Ascending aorta (tissue), 2 donors: ENCODE measurements around the gene RANBP3. TPM values are rescaled to one million over a fixed set of nuclear protein-coding genes. Genes with fewer than 3 reads are reported as not detected.
"Not testable (repeated sequence)": the region's sequence is repeated elsewhere in the genome, so short reads cannot be mapped to it uniquely, and the experiment has no call there.

ENCODE experiments used
- DNase-seq, 2 donors: peaks; one replicate each; pipeline ENCODE4 v3.0.0-alpha.2; 2019; ENCODE audit warnings: low spot score in 2 of 2
- H3K27ac ChIP-seq, 2 donors: fragments of 200-600 bp; sonication (generic); one replicate each; pipeline ENCODE4 v1.5.1; 2016 to 2017; ENCODE audit warnings: mild to moderate bottlenecking in 1 of 2
- H3K27me3 ChIP-seq: fragments of 200-600 bp; sonication (generic); one replicate; pipeline ENCODE4 v1.5.1; 2017
- H3K36me3 ChIP-seq, 2 donors: fragments of 200-600 bp; sonication (generic); one replicate each; pipeline ENCODE4 v1.5.1; 2016
- H3K4me1 ChIP-seq, 2 donors: fragments of 200-600 bp; sonication (generic); one replicate each; pipeline ENCODE4 v1.5.1; 2016 to 2017; ENCODE audit warnings: mild to moderate bottlenecking in 1 of 2
- H3K4me3 ChIP-seq, 2 donors: fragments of 200-600 bp; sonication (generic); one replicate each; pipeline ENCODE4 v1.5.1; 2016 to 2017; ENCODE audit warnings: mild to moderate bottlenecking in 1 of 2
- H3K9me3 ChIP-seq, 2 donors: fragments of 200-600 bp; sonication (generic); one replicate each; pipeline ENCODE4 v1.5.1; 2016
- intact Hi-C: fragments of 100-400 bp; cut with DNase I; formaldehyde crosslinking; loops from one replicate; pipeline ENCODE4 v1.15.1; 2023
- total RNA-seq: library from RNA; depleted of rRNA; stranded (reverse); fragments of >200 nt; gene quantifications from one replicate; pipeline ENCODE4 v1.1.0, GENCODE V29; 2016
- TF ChIP-seq, protein P1 (sequence below), 3 experiments: fragments of 200-600 bp in 2 of 3; fragments of 450-650 bp in 1 of 3; sonication (generic) in 2 of 3; IDR thresholded peaks; one replicate each; pipeline ENCODE4 v1.5.1; 2016 to 2019; ENCODE audit warnings: antibody characterized with exemption in 3 of 3, mild to moderate bottlenecking in 1 of 3, moderate library complexity in 1 of 3

The RANBP3 gene
- total RNA-seq, 1 donor from 2014 or later = 48.0 TPM

- Histone ChIP-seq H3K4me3 (no peak overlapping the region), H3K4me1 (peaks cover 0 to 29% of the 10 kb centered on the region in 2 donors), H3K27ac (no peak overlapping the region), H3K27me3 (no peaks in the 10 kb centered on the region), H3K9me3 (no peaks in the 10 kb centered on the region), H3K36me3 (no peaks in the 10 kb centered on the region)
- intact Hi-C loops = no loop called here
- TF ChIP-seq, protein P1, sequence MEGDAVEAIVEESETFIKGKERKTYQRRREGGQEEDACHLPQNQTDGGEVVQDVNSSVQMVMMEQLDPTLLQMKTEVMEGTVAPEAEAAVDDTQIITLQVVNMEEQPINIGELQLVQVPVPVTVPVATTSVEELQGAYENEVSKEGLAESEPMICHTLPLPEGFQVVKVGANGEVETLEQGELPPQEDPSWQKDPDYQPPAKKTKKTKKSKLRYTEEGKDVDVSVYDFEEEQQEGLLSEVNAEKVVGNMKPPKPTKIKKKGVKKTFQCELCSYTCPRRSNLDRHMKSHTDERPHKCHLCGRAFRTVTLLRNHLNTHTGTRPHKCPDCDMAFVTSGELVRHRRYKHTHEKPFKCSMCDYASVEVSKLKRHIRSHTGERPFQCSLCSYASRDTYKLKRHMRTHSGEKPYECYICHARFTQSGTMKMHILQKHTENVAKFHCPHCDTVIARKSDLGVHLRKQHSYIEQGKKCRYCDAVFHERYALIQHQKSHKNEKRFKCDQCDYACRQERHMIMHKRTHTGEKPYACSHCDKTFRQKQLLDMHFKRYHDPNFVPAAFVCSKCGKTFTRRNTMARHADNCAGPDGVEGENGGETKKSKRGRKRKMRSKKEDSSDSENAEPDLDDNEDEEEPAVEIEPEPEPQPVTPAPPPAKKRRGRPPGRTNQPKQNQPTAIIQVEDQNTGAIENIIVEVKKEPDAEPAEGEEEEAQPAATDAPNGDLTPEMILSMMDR (IDR thresholded peaks at IDR 0.05) = no peak
- DNase-seq = no peak
These were observed 11.7 kb downstream of the RANBP3 start for GRCh38 chr19:5966215-5966614.

GRCh38 chr19:5964816-5965565, 12.9 kb downstream of the RANBP3 start:
- intact Hi-C loops = no loop called here
- Histone ChIP-seq H3K9me3 (no peaks in the 10 kb centered on the region), H3K27ac (no peak overlapping the region), H3K4me1 (peaks cover 5 to 40% of the 10 kb centered on the region in 2 donors), H3K4me3 (no peak overlapping the region), H3K36me3 (no peaks in the 10 kb centered on the region), H3K27me3 (no peaks in the 10 kb centered on the region)
- no peak for DNase-seq
- TF ChIP-seq, protein P1 (IDR thresholded peaks at IDR 0.05) = no peak

DNA sequence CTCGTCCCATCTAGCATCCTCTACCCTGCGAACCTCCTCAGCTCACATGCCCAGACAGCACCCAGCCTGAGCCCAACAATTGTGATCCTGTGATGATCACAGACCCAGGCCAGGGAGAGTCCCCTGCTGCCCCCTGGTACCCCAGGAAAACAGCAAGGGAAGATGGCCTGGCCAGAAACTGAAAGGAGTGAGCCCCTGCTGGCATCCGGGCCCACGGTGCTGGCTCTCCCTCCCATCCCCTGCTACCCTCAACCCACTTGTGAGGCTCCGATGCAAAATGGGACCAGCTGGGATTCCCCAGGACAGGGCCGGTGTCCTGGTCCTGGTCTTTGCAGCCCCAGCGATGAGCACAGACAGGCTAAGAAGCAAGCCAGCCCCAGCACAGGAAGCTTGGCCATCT, 14.1 kb downstream of the RANBP3 start:
- H3K27ac ChIP-seq = no peak overlapping the region
- H3K27me3 ChIP-seq = no peaks in the 10 kb centered on the region
- no peaks in the 10 kb centered on the region for H3K9me3 ChIP-seq
- TF ChIP-seq, protein P1 (IDR thresholded peaks at IDR 0.05) = no peak
- DNase-seq = no peak
- H3K4me3 ChIP-seq = no peak overlapping the region
- peaks cover 5 to 47% of the 10 kb centered on the region in 2 donors for H3K4me1 ChIP-seq
- no peaks in the 10 kb centered on the region for H3K36me3 ChIP-seq
- intact Hi-C loops = no loop called here

- intact Hi-C loops, DNase-seq, H3K4me3 ChIP-seq, H3K9me3 ChIP-seq, H3K27ac ChIP-seq, H3K27me3 ChIP-seq, H3K36me3 ChIP-seq: not testable (repeated sequence)
- H3K4me1 ChIP-seq = peaks cover 5 to 47% of the 10 kb centered on the region in 2 donors
These were observed 14.7 kb downstream of the RANBP3 start for GRCh38 chr19:5963259-5963658.

- Histone ChIP-seq H3K27me3 (no peaks in the 10 kb centered on the region), H3K36me3 (no peaks in the 10 kb centered on the region), H3K4me1 (peaks cover 5 to 43% of the 10 kb centered on the region in 2 donors), H3K4me3 (no peak overlapping the region), H3K27ac (peak overlapping the region in 1 of 2 donors; percentile 11), H3K9me3 (no peaks in the 10 kb centered on the region)
- intact Hi-C loops = no loop called here
- no peak for DNase-seq
- TF ChIP-seq, protein P1 (IDR thresholded peaks at IDR 0.05) = no peak
These were observed 15.7 kb downstream of the RANBP3 start for GRCh38 chr19:5961969-5962945.

DNA sequence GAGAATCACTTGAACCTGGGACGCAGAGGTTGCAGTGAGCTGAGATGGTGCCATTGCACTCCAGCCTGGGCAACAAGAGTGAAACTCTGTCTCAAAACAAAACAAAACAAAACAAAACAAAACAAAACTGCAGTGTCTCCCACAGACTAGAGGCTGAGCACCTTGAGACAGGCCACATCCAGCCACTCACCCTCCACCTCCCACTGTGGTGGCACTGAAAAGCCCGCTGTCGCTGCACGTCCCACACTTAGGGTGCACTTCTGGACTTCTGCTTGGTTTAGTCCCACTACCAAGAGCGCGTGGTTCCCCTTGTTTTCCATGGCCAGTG, 16.3 kb downstream of the RANBP3 start:
- Histone ChIP-seq H3K4me1 (peaks cover 5 to 44% of the 10 kb centered on the region in 2 donors), H3K27ac (peak overlapping the region in 1 of 2 donors; percentile 11)
- H3K4me3 ChIP-seq, intact Hi-C loops, H3K9me3 ChIP-seq, H3K36me3 ChIP-seq, H3K27me3 ChIP-seq, DNase-seq: not testable (repeated sequence)
